HS-5 (cell line): Measurements from ENCODE around the gene IL15.
A peak's percentile ranks its signal among the peaks of the same experiment; 100 is the strongest.
"Not testable (repeated sequence)": the region's sequence is repeated elsewhere in the genome, so short reads cannot be mapped to it uniquely, and the experiment has no call there.

Source experiments
- DNase-seq: peaks from one replicate; pipeline ENCODE4 v3.0.0-alpha.2; 2012; ENCODE audit warnings: low read depth

Gene IL15

DNA sequence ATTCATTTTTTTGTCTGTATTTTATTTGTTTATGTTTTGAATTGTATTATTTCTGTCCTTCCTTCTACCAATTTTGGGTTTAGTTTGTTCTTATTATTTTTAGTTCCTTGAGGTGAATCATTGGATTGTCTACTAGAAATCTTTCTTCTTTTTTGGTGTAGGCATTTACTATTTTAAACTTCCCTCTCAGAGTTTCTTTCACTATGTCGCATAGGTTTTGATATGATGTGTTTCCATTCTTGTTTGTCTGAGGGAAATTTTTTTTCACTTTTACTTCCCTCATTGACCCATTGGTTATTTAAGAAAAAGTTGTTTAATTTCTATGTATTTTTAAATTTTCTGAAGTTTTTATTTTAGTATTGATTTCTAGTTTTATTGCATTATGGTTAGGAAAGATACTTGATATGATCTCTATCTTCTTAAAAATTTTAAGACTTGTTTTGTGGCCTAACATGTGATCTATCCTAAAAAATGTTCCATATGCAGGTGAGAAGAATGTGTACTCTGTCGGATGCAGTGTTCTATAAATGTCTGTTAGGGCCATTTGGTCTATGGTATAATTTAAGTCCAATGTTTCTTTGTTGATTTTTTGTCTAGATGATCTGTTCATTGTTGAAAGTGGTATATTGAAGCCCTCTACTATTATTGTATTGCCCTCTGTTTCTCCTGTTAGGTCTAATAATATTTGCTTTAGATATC is 68.8 kb downstream of the IL15 start:
- DNase-seq, result no peak

GRCh38 chr4:141705747-141706377 is 69.5 kb downstream of the IL15 start:
- DNase-seq, result no peak

GRCh38 chr4:141706445-141706844 is 70.1 kb downstream of the IL15 start:
- DNase-seq, result no peak

- DNase-seq, result no peak
Observed at GRCh38 chr4:141711211-141711610, 74.8 kb downstream of the IL15 start.

DNA sequence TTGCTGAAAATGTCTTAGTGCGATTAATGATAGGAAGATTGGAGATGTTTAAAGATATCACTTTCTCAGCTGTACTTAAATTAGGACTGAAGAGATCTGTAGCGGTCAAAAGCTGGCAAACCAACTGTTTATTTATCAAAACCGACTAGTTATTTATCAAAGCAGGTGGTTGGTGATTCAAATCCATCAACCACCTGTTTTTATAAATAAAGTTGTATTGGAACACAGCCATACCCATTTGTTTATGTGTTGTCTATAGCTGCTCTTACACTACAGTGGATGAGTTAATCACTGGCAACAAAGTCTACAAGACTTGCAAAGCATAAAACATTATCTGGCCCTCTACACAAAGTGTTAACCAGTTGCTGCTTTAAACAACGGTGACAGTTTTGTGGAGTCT is 76.8 kb downstream of the IL15 start:
- DNase-seq, result no peak

DNA sequence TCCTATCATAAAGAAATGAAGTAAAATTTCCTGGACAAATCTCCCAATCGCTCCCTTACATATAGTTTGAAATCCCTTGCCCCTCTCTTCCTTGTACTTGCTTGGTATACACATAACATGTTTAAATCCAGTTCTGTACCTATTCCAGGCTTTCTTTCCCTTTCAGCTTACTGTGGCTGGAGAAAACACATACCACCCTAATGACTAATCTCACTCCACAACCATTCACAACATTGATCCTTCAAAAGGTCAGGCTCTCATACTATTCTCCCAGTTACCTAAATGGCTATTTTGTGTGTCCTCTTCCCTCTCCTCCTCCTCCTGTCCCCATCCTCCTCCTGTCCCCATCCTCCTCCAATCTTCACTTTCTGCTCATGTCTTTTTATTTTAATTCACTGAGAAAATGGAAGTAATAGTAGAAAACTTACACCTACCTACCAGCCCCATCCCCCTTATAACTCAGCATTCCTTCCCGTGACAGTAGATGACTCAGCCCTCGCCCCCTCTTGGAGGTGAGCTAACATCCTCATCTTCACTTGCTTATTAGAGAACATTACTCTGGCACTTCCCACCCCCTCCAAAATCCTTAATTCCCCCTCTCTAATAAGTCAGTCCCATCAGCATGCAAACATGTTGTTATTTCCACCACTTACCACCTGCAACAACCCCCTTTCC is 77.5 kb downstream of the IL15 start:
- peak; percentile 48 for DNase-seq

DNA sequence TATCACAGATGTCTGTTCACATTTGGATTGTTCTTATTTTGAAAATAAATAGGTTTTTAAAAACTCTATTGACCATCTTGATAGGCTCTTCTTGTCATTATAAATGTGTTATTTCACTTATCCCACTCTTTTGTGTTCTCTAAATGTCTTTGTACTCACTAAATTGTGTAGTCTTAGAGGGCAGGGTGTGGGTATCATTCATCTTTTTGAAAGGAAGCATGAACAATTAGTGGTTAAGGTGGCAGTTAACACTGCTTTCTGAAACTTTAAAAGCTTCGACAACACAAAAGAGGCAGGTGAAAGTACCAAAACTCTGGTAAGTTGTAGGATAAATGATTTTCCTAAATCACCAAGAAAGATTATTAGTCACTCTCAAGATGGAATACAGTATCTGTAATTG is 83.2 kb downstream of the IL15 start:
- DNase-seq, result no peak

- no peak for DNase-seq
Observed at GRCh38 chr4:141721174-141721573, 84.8 kb downstream of the IL15 start.

GRCh38 chr4:141724646-141725045 is 88.3 kb downstream of the IL15 start:
- no peak for DNase-seq

- no peak for DNase-seq
Observed at GRCh38 chr4:141727420-141727819, 91.0 kb downstream of the IL15 start.

DNA sequence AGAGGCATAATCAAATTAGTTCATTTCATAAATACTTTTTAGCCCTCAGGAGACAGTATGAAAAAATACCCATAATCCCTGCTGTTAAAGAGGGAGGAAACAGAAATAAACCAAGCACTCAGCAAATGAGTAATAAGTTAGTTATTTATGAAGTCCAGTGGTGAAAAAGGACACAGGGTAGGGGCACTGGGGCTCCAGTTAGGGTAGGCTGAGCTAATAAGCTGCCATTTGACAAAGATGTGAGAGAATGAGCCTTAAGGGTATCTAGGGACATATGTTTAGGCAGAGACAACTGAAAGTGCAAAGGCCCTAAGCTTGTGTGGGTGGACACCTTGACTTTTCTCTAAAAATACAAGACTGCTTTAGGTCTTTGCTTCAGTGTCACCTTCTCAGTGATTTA is 94.4 kb downstream of the IL15 start:
- no peak for DNase-seq

DNA sequence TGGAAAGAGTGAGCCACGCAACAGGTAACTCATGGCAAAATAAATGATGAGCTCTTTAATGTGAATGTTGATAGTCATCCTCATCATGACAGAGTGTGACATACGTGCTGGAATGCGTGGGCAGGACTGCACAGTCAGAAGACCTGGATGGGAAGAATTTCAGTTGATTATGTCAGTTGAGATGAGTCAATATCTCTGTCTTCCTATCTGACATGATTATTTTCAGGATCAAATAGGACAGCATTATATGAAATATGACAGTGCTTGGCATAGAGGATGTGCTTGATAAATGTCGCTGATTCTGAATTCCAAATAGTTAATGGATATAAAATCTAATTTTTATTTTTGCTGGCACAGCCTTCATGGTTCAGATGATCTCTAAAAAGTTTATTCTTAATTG is 95.1 kb downstream of the IL15 start:
- DNase-seq, result peak; percentile 47

DNA sequence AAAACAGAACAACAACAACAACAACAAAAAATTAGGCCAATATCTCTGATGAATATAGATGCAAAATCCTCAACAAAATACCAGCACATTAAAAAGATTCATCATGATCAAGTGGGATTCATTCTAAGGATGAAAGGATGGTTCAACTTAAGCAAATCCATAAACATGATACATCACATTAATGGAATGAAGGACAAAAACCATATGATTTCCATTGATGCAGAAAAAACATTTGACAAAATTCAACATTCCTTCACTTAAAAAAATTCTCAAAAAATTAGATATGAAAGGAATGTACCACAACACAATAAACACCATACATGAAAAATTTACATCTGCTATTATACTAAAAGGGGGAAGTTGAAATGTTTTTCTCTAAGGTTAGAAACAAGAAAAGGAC is 103.3 kb downstream of the IL15 start:
- no peak for DNase-seq

- no peak for DNase-seq
Observed at GRCh38 chr4:141746026-141746425, 109.6 kb downstream of the IL15 start.

- not testable (repeated sequence) for DNase-seq
Observed at GRCh38 chr4:141751806-141752205, 115.4 kb downstream of the IL15 start.

DNA sequence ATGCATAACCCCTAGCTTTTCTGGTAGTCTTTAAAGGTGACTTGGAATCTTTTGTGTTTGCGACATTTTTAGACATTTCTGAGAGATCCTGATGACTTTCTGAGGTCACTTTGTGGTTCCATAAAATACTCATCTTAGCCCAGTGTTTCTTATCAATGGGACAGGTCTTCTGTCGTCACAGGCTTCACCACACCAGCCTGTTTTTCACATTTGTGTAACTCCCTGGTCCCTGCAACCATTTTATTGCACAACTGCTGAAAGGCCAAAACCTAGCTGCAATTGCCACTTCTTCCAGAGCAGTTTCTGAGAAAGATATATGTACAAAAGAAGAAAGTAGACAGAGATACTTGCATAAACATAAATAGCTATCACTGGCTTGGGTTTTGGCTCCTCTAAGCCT is 120.9 kb downstream of the IL15 start:
- no peak for DNase-seq

GRCh38 chr4:141759796-141760425 is 123.5 kb downstream of the IL15 start:
- no peak for DNase-seq

GRCh38 chr4:141761926-141762325 is 125.5 kb downstream of the IL15 start:
- no peak for DNase-seq

DNA sequence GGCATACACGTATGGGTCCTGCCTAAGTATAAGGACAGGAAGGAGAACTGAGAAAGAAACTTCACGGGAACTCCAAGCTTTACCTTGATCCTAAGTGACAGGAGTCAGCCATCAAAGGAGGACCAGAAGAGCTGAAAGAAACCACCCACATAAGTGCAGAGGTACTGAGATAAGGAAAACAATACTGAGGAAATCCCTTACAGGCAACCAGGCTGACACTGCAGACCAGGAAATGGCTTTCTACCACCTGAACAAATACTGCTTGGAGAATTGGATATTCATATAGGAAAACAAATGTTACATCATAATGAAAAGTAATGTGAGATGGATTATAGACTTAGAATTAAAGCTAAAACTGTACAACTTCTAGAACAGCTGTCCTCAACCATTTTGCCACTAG is 127.0 kb downstream of the IL15 start:
- no peak for DNase-seq

- peak; percentile 53 for DNase-seq
Observed at GRCh38 chr4:141768954-141769353, 132.6 kb downstream of the IL15 start.

DNA sequence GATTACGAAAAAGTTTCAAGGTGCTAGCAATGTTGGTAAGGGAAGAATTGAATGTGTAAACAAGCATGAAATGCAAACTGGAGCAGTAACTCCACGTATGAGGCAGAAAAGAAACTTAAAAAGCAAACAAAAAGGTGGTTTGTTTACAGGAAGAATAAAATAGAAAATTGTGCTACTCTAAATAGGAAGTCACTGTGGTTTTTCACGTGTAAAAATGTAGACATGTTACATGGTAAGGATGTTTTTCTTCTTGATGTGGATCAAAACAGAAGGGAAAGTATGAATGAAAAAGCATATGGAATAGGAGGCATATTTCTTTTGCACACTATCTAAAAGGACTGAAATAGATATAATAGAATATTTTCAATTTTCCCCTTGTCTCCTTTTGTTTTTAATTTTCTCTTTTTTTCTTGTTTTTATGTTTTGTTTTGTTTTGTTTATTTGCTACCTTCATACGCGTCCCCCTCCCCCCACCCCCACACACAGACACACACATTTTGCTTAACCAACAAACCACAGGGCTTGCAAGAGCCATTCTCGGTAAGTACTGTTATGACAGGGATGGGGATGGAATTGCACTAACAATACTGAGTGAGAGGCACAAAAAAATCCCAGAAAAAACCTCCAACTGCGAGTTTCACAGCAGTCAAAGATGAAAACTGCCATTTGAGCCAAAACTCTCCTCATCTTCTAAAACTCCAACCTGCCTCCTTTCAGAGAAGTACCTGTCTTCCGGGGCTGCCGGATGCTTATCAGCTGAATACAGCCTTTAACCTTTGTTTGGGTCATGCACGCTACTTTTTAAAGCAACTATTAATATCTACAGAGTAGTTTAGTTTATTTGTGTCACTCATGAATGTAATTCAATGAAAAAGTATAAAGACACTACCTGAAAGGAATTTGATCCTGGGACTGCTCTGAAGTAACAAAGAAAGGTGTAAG is 135.8 kb downstream of the IL15 start:
- DNase-seq, result no peak

GRCh38 chr4:141772838-141773237 is 136.5 kb downstream of the IL15 start:
- DNase-seq, result no peak
